Measurements from ENCODE around the gene RAC3.

Gene RAC3

DNA sequence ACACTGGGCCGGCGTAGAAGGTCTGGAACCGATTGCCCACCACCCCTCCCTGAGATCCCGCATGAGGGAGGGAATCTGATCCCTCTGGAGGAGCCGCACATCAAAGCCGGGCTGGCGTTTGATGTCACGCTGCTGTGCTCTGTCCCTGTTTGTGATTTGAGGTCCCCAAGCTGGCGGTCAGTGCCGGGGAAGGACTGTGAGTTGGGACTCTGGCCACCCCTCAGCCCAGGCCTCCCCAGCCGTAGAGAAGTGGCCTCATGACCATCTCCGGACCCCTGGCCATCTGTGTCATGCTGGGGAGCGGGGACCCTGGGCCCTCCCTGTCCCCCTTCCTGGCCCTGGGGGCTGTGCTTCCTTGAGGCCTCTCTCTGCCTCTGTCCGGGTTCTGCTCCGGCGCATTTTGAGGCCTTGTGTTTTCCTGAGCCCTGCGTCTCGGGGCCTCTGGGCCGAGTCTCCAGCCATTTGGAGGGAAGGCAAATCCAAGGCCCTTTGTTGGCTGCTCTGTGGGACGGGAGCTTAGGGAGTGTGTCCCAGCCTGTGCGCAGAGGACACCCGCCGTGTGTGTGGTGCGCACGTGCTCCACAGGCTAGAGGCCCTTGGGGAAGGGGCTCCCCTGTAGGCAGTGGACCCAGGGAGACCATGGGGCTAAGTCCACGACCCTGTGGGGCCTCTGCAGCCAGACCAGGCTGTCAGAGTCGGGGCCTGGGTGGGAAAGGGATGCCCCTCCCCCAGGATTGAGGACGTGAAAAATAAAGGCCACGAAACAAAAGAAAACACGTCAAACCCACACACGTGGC, 39.0 kb upstream of the RAC3 start:
- Histone ChIP-seq H3K9ac (ENCODE audit: low read depth in 1 of 2, low read length in 2 of 2) (peak overlapping the region in 1 of 2 donors; percentile 10), H3K36me3 (ENCODE audit: control insufficient read depth in 1 of 2, insufficient read depth in 2 of 2, low read length in 2 of 2) (peaks cover 4 to 21% of the 10 kb centered on the region in 2 donors), H3K4me3 (ENCODE audit: low read depth in 1 of 2, low read length in 2 of 2) (peak overlapping the region in 1 of 2 donors; percentile 35), H3K4me1 (ENCODE audit: control insufficient read depth in 1 of 2, insufficient read depth in 2 of 2, low read length in 2 of 2) (peaks cover 20 to 24% of the 10 kb centered on the region in 2 donors), H3K9me3 (ENCODE audit: control insufficient read depth in 1 of 2, low read length in 2 of 2) (no peaks in the 10 kb centered on the region), H3K27ac (ENCODE audit: low read depth, low read length) (no peak overlapping the region), H3K27me3 (ENCODE audit: control insufficient read depth in 1 of 2, insufficient read depth in 2 of 2, low read length in 2 of 2) (no peaks in the 10 kb centered on the region)

DNA sequence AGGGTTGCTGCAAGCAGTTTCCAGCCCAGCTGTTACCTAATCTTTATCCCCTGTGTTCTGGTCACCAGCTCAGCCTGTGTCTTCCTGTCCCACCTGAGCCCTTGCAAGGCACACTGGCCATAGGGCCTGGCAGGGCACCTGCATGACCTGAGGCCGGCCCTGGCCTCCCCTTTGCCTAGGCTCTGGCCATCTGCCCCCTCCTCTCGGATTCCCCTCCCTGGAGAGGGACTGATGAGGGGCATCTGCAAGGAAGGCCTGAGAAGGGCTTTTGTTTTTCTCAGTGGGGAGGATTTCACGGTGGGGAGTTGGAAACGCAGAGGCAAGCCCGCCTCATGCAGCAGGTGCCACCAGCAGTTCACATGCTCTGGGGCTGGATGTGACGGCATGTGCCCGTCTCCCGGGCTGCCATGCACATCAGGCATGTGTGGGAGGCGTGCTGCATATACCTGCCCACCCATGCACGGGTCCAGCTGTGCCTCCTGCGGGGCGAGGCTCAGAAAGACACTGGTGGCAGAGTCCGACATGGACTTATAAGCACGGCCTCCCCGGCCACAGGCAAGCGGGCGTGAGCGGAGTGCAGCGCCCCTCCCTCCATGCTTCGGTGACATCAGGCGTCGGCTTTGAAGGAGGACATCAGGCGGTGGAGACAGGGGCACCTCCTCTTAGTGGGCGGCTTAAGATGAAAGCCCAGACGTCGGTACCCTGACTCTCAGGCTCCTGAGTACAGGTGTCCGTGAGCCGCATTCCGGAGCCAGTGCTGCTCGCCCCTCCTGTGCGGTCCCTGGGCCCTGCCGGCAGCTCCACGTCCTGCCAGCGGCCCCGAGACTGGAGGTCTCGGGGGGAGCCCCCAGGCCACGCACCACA, 37.5 kb upstream of the RAC3 start:
- H3K4me3 ChIP-seq (ENCODE audit: low read depth in 1 of 2, low read length in 2 of 2): no peak overlapping the region
- H3K27me3 ChIP-seq (ENCODE audit: control insufficient read depth in 1 of 2, insufficient read depth in 2 of 2, low read length in 2 of 2): no peaks in the 10 kb centered on the region
- H3K4me1 ChIP-seq (ENCODE audit: control insufficient read depth in 1 of 2, insufficient read depth in 2 of 2, low read length in 2 of 2): peaks cover 20 to 24% of the 10 kb centered on the region in 2 donors
- peaks cover 4 to 18% of the 10 kb centered on the region in 2 donors for H3K36me3 ChIP-seq (ENCODE audit: control insufficient read depth in 1 of 2, insufficient read depth in 2 of 2, low read length in 2 of 2)
- no peaks in the 10 kb centered on the region for H3K9me3 ChIP-seq (ENCODE audit: control insufficient read depth in 1 of 2, low read length in 2 of 2)
- no peak overlapping the region for H3K27ac ChIP-seq (ENCODE audit: low read depth, low read length)
- H3K9ac ChIP-seq (ENCODE audit: low read depth in 1 of 2, low read length in 2 of 2): no peak overlapping the region

DNA sequence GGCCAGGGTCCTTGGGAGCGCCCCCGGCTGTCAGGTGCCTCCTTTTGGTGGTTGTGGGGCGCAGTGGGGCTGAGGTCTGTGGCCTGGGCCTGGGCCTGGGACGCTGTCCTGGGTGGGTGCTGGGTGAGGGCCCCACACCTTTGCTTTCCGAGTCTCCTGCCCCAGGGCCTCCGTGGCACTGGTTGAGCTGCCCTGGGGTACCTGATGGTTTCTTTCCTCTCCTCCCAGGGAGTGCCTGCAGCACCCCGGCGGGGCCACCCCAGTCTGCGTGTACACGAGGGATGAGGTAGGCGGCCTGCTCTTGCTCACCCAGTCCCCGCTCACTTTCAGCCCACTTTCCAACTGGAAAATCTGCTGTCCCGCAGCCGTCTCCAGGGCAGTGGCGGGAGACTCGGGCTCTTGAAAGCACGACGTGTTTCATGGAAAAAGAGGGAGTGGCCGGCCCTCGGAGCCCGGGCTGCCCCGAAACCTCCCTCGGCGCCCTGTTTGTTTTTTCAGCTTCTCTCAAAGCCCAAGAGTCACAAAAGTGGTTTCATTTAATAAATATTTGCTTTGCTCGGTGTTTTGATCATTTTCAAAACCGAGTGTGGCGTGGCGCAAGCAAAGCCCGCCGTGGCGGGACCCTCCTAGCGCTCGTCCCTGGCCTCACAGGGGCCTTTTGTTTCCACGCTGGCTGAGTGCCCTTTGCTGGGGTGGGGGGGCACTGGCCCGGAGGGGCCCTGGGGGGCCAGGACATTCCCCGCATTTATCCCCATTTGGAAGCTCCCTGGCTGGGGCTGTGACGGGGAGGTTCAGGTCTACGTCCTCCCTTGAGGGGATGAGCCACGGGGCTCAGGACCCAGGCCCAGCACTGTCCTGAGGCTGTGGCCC, 36.6 kb upstream of the RAC3 start:
- Histone ChIP-seq H3K9me3 (ENCODE audit: control insufficient read depth in 1 of 2, low read length in 2 of 2) (no peaks in the 10 kb centered on the region), H3K36me3 (ENCODE audit: control insufficient read depth in 1 of 2, insufficient read depth in 2 of 2, low read length in 2 of 2) (peaks cover 4 to 18% of the 10 kb centered on the region in 2 donors), H3K4me3 (ENCODE audit: low read depth in 1 of 2, low read length in 2 of 2) (no peak overlapping the region), H3K27ac (ENCODE audit: low read depth, low read length) (no peak overlapping the region), H3K27me3 (ENCODE audit: control insufficient read depth in 1 of 2, insufficient read depth in 2 of 2, low read length in 2 of 2) (no peaks in the 10 kb centered on the region), H3K4me1 (ENCODE audit: control insufficient read depth in 1 of 2, insufficient read depth in 2 of 2, low read length in 2 of 2) (peaks cover 21 to 28% of the 10 kb centered on the region in 2 donors), H3K9ac (ENCODE audit: low read depth in 1 of 2, low read length in 2 of 2) (no peak overlapping the region)

DNA sequence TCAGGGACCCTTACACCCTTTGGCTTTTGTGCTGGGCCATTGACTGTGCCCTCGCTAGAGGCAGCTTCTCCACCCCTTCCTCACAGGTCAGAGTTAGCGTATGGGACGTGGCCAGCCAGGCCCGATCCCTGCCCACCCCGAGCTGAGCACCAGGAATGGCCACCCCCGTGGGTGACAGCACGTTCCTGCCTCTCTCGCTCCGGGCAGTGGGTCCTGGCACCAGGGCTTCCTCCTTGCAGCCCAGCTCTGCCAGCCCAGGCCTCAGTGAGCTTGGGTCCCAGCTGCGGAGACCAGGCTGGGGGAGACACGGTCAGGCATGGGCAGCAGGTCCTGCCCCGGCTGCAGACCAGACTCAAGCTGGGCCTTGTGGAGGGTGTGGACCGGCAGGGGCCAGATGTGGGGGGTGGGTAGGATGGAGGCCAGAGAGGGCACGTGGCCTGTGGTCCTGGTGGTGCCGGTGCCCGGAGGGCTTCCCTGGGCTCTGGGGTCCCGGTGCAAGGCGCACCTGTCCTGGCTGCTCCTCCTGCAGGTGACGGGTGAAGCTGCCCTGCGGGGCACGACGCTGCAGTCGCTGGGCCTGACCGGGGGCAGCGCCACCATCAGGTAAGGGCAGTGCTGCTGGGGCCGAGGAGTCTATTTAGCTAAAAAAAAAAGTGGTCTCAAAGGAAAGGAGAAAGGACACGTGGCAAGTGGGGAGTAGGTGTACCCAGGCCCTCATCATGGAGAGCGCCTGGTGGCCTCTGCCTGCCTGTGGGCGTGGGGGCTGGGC, 35.8 kb upstream of the RAC3 start:
- Histone ChIP-seq H3K9ac (ENCODE audit: low read depth in 1 of 2, low read length in 2 of 2) (no peak overlapping the region), H3K4me1 (ENCODE audit: control insufficient read depth in 1 of 2, insufficient read depth in 2 of 2, low read length in 2 of 2) (peaks cover 27 to 35% of the 10 kb centered on the region in 2 donors), H3K27ac (ENCODE audit: low read depth, low read length) (no peak overlapping the region), H3K36me3 (ENCODE audit: control insufficient read depth in 1 of 2, insufficient read depth in 2 of 2, low read length in 2 of 2) (peaks cover 4 to 18% of the 10 kb centered on the region in 2 donors), H3K9me3 (ENCODE audit: control insufficient read depth in 1 of 2, low read length in 2 of 2) (no peaks in the 10 kb centered on the region), H3K4me3 (ENCODE audit: low read depth in 1 of 2, low read length in 2 of 2) (no peak overlapping the region), H3K27me3 (ENCODE audit: control insufficient read depth in 1 of 2, insufficient read depth in 2 of 2, low read length in 2 of 2) (no peaks in the 10 kb centered on the region)

DNA sequence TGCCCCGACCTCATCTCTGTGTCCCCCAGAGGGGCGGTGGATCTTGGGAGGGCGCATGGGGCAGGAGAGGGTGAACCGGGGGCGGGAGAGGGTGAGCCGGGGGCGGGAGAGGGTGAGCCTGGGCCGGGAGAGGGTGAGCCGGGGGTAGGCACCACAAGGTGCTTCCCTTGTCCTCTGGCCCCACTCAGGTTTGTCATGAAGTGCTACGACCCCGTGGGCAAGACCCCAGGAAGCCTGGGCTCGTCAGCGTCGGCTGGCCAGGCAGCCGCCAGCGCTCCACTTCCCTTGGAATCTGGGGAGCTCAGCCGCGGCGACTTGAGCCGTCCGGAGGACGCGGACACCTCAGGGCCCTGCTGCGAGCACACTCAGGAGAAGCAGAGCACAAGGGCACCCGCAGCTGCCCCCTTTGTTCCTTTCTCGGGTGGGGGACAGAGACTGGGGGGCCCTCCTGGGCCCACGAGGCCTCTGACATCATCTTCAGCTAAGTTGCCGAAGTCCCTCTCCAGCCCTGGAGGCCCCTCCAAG, 35.2 kb upstream of the RAC3 start:
- H3K36me3 ChIP-seq (ENCODE audit: control insufficient read depth in 1 of 2, insufficient read depth in 2 of 2, low read length in 2 of 2): peaks cover 4 to 18% of the 10 kb centered on the region in 2 donors
- no peak overlapping the region for H3K9ac ChIP-seq (ENCODE audit: low read depth in 1 of 2, low read length in 2 of 2)
- H3K27me3 ChIP-seq (ENCODE audit: control insufficient read depth in 1 of 2, insufficient read depth in 2 of 2, low read length in 2 of 2): no peaks in the 10 kb centered on the region
- H3K4me1 ChIP-seq (ENCODE audit: control insufficient read depth in 1 of 2, insufficient read depth in 2 of 2, low read length in 2 of 2): peaks cover 23 to 34% of the 10 kb centered on the region in 2 donors
- no peaks in the 10 kb centered on the region for H3K9me3 ChIP-seq (ENCODE audit: control insufficient read depth in 1 of 2, low read length in 2 of 2)
- H3K27ac ChIP-seq (ENCODE audit: low read depth, low read length): no peak overlapping the region
- H3K4me3 ChIP-seq (ENCODE audit: low read depth in 1 of 2, low read length in 2 of 2): no peak overlapping the region

DNA sequence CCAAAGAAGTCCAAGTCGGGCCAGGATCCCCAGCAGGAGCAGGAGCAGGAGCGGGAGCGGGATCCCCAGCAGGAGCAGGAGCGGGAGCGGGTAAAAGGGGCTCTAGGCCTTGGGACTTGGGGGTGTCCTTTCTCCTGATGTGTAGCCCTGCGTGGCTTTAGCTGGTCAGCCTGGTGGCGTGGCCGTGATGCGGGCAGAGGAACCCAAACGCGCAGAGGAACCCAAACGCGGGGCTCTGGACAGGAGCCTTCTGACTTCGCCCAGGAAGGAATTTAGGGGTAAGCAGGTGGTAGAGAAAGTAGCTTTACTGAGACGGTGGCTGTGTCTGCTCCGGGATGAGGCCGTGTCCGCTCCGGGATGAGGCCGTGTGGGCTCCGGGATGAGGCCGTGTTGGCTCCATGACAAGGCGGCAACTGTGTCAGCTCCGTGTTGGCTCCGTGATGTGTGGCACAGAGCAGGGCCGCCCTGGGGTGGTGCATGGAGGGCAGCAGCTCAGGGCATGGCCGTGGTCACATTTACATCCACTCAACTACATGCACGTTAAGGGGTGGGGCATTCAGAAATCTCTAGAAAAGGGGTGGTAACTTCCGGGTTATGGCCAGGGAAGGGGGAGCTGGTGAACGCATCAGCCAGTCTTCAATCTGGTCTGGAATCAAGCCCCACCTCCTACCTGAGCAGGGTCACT, 34.6 kb upstream of the RAC3 start:
- no peaks in the 10 kb centered on the region for H3K27me3 ChIP-seq (ENCODE audit: control insufficient read depth in 1 of 2, insufficient read depth in 2 of 2, low read length in 2 of 2)
- peaks cover 4 to 18% of the 10 kb centered on the region in 2 donors for H3K36me3 ChIP-seq (ENCODE audit: control insufficient read depth in 1 of 2, insufficient read depth in 2 of 2, low read length in 2 of 2)
- no peak overlapping the region for H3K27ac ChIP-seq (ENCODE audit: low read depth, low read length)
- H3K4me1 ChIP-seq (ENCODE audit: control insufficient read depth in 1 of 2, insufficient read depth in 2 of 2, low read length in 2 of 2): peaks cover 22 to 29% of the 10 kb centered on the region in 2 donors
- no peak overlapping the region for H3K9ac ChIP-seq (ENCODE audit: low read depth in 1 of 2, low read length in 2 of 2)
- no peak overlapping the region for H3K4me3 ChIP-seq (ENCODE audit: low read depth in 1 of 2, low read length in 2 of 2)
- H3K9me3 ChIP-seq (ENCODE audit: control insufficient read depth in 1 of 2, low read length in 2 of 2): no peaks in the 10 kb centered on the region

DNA sequence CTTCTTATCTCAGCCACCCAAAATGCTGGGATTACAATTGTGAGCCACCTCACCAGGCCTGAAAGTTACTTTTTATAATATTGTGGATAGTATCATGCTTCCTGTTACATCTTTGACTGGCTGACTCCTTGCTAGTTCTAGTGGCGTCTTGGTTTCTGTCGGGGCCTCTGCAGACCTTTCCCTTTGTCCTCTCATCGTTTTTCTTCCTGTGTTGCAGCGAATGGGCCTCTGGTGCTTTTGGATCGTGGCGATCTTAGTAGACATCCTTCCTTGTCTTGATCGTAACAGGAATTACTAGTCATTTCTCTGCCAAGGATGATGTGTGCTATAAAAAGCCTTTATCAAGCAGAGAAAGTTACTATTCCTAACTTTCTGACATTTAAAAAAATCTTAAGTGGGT, 33.3 kb upstream of the RAC3 start:
- Histone ChIP-seq H3K27me3 (ENCODE audit: control insufficient read depth in 1 of 2, insufficient read depth in 2 of 2, low read length in 2 of 2) (no peaks in the 10 kb centered on the region), H3K9ac (ENCODE audit: low read depth in 1 of 2, low read length in 2 of 2) (no peak overlapping the region), H3K9me3 (ENCODE audit: control insufficient read depth in 1 of 2, low read length in 2 of 2) (no peaks in the 10 kb centered on the region), H3K36me3 (ENCODE audit: control insufficient read depth in 1 of 2, insufficient read depth in 2 of 2, low read length in 2 of 2) (peaks cover 4 to 18% of the 10 kb centered on the region in 2 donors), H3K4me3 (ENCODE audit: low read depth in 1 of 2, low read length in 2 of 2) (no peak overlapping the region), H3K4me1 (ENCODE audit: control insufficient read depth in 1 of 2, insufficient read depth in 2 of 2, low read length in 2 of 2) (peaks cover 14 to 19% of the 10 kb centered on the region in 2 donors), H3K27ac (ENCODE audit: low read depth, low read length) (no peak overlapping the region)

DNA sequence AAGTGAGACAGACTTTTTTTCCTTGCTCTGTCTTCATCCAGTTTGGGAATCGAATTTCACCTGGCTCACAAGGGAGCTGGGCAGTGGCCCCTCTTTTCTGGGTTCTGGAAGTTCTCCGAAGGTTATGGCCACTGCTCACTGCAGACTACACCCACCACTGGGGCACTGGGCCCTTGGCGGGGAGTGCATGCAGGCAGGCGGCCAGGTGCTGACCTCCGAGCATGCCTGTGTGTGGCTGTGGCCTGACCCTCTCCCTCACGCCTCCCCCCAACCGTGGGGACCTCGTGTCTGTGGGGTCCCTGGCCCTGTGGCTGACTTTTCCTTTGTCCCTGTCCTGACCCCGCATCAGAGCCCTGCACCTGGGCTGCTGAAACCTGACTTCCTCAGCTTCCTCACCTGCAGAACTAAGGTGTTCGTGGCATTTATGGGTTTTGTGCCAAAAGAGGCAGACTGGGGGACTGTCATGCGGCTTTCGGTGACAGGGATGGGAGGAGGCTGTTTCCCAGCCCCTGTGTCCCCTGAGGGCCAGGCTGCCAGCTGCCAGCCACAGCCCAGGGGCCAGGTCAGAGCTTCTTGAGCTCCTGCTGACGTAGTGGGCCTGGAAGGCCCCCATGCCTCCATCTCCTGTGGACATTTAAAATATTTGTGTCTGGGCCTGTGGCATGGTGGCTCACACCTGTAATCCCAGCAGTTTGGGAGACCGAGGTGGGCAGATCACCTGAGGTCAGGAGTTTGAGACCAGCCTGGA, 32.6 kb upstream of the RAC3 start:
- no peak overlapping the region for H3K27ac ChIP-seq (ENCODE audit: low read depth, low read length)
- no peaks in the 10 kb centered on the region for H3K27me3 ChIP-seq (ENCODE audit: control insufficient read depth in 1 of 2, insufficient read depth in 2 of 2, low read length in 2 of 2)
- H3K4me3 ChIP-seq (ENCODE audit: low read depth in 1 of 2, low read length in 2 of 2): no peak overlapping the region
- no peaks in the 10 kb centered on the region for H3K9me3 ChIP-seq (ENCODE audit: control insufficient read depth in 1 of 2, low read length in 2 of 2)
- no peak overlapping the region for H3K9ac ChIP-seq (ENCODE audit: low read depth in 1 of 2, low read length in 2 of 2)
- peaks cover 14 to 19% of the 10 kb centered on the region in 2 donors for H3K4me1 ChIP-seq (ENCODE audit: control insufficient read depth in 1 of 2, insufficient read depth in 2 of 2, low read length in 2 of 2)
- H3K36me3 ChIP-seq (ENCODE audit: control insufficient read depth in 1 of 2, insufficient read depth in 2 of 2, low read length in 2 of 2): peaks cover 3 to 17% of the 10 kb centered on the region in 2 donors
